Ovary (tissue), 9 donors: ENCODE data around the gene PTPRN2. TPM values are rescaled to one million over a fixed set of nuclear protein-coding genes. Genes with fewer than 3 reads are reported as not detected.

Experiments
- DNase-seq, 5 donors: peaks; one replicate each; pipeline ENCODE4 v3.0.0-alpha.2; 2019 to 2020
- H3K27ac ChIP-seq, 2 donors: fragments of 200-600 bp; one replicate each; pipeline versions ENCODE4 v1.5.1 to v1.8.0; 2019 to 2022
- H3K27me3 ChIP-seq: fragments of 200-600 bp; one replicate; pipeline ENCODE4 v1.8.0; 2022
- H3K36me3 ChIP-seq: fragments of 200-600 bp; sonication (generic); one replicate; pipeline ENCODE4 v1.5.1; 2019
- H3K4me1 ChIP-seq: one replicate; pipeline ENCODE4 v1.8.1; 2013; ENCODE audit warnings: mild to moderate bottlenecking, moderate library complexity; ENCODE audit not compliant: insufficient read depth
- H3K4me3 ChIP-seq: fragments of 200-600 bp; sonication (generic); one replicate; pipeline ENCODE4 v1.5.1; 2017
- H3K9me3 ChIP-seq, 2 donors: fragments of 200-600 bp in 1 of 2; sonication (generic) in 1 of 2; one replicate each; pipeline versions ENCODE4 v1.5.1 to v1.8.1; 2013 to 2019; ENCODE audit warnings: mild to moderate bottlenecking in 1 of 2, moderate library complexity in 1 of 2
- CTCF ChIP-seq, 3 donors: fragments of 450-650 bp in 2 of 3; fragments of 200-600 bp in 1 of 3; IDR thresholded peaks; one replicate each; pipeline versions ENCODE4 v1.5.1 to v1.8.0; 2016 to 2022; ENCODE audit warnings: antibody characterized with exemption in 3 of 3, mild to moderate bottlenecking in 1 of 3
- EP300 ChIP-seq: sonication (generic); formaldehyde crosslinking; IDR thresholded peaks from one replicate; pipeline ENCODE4 v1.6.1; 2017; ENCODE audit warnings: antibody characterized with exemption
- POLR2A ChIP-seq: fragments of 450-650 bp; IDR thresholded peaks from one replicate; pipeline ENCODE4 v1.6.1; 2017; ENCODE audit warnings: antibody characterized with exemption, mild to moderate bottlenecking, moderate library complexity
- WGBS, 3 donors: extraction: QIAGEN DNeasy Blood & Tissue Kit in 1 of 3; methylation state at CpG; one replicate each; pipeline versions ENCODE4 v1.1.5 to v1.1.7; 2013 to 2017; 5-methylcytosine and 5-hydroxymethylcytosine counted together
- intact Hi-C, 4 donors: fragments of 100-400 bp; cut with DNase I; formaldehyde crosslinking; loops; one replicate each; pipeline versions ENCODE4 v1.11.0 to v1.15.1; 2022 to 2023
- polyA plus RNA-seq, 2 donors: library from polyadenylated mRNA; stranded (reverse); fragments of 200-250 nt in 1 of 2; fragments of 350-450 nt in 1 of 2; fragmentation: Illumina TruSeq in 1 of 2; extraction: RNeasy Lipid Tissue Mini Kit (QIAGEN cat#74804) in 1 of 2; gene quantifications; one replicate each; pipeline ENCODE4 v1.2.3, GENCODE V29; 2013 to 2014
- total RNA-seq, 7 donors: library from RNA; depleted of rRNA in 2 of 7; stranded (reverse); fragments of >200 nt in 2 of 7; fragmentation: NEBNext Ultra II Directional in 3 of 7; extraction: Animal tissue kit (Norgen Biotek cat#: 25700) in 3 of 7; gene quantifications; one replicate each; pipeline versions ENCODE4 v1.1.0 to v1.2.4, GENCODE V29; 2016 to 2023
- donor health status: DM: no; HTN: no; CAD: no; lungs with moderate emphysema.
- donor health status: DM: no; HTN: no; CAD: no.
- donor health status: Bipolar disorder and iron deficiency.
- donor health status: DM: yes; HTN: yes; CAD: no.
- donor health status: DM: no; HTN: no; CAD: no.
- donor health status: DM: yes; HTN: yes; CAD: no.

The PTPRN2 gene
- total and polyA plus RNA-seq, 9 donors = 3.5 to 11.1 (median 5.9) TPM

GRCh38 chr7:157709531-157710251 is 877.9 kb downstream of the PTPRN2 start:
- peak in 1 of 5 donors; percentile 3 for DNase-seq
- no peaks in the 10 kb centered on the region for H3K4me1 ChIP-seq
- H3K4me3 ChIP-seq = no peak overlapping the region
- no peaks in the 10 kb centered on the region for H3K36me3 ChIP-seq
- WGBS, 3 donors = 84 to 87% (median 86%) methylated on average over 26 of the region's 26 CpGs
- no peaks in the 10 kb centered on the region for H3K27me3 ChIP-seq
- intact Hi-C loops = no loop called here
- no peak overlapping the region for H3K27ac ChIP-seq
- no peak for TF ChIP-seq POLR2A
- no peak for TF ChIP-seq CTCF (IDR thresholded peaks at IDR 0.05)
- TF ChIP-seq EP300 = no peak
- no peaks in the 10 kb centered on the region for H3K9me3 ChIP-seq

GRCh38 chr7:157708919-157709295 is 878.7 kb downstream of the PTPRN2 start:
- TF ChIP-seq POLR2A (no peak), CTCF (IDR thresholded peaks at IDR 0.05) (no peak), EP300 (no peak)
- no peaks in the 10 kb centered on the region for H3K9me3 ChIP-seq
- DNase-seq = peak in 1 of 5 donors; percentile 1
- intact Hi-C loops = no loop called here
- H3K36me3 ChIP-seq = no peaks in the 10 kb centered on the region
- H3K27ac ChIP-seq = no peak overlapping the region
- H3K4me1 ChIP-seq = no peaks in the 10 kb centered on the region
- 72 to 77% (median 77%) methylated on average over 9 of the region's 9 CpGs for WGBS, 3 donors
- H3K27me3 ChIP-seq = no peaks in the 10 kb centered on the region
- H3K4me3 ChIP-seq = no peak overlapping the region

- intact Hi-C loops = no loop called here
- 65 to 71% (median 70%) methylated on average over 23 of the region's 23 CpGs for WGBS, 3 donors
- no peak overlapping the region for H3K4me3 ChIP-seq
Measured at GRCh38 chr7:157707983-157708918, 879.4 kb downstream of the PTPRN2 start.

More at GRCh38 chr7:157707983-157708918, 879.4 kb downstream of the PTPRN2 start:
- H3K36me3 ChIP-seq = no peaks in the 10 kb centered on the region
- peak in 1 of 5 donors; percentile 1 for DNase-seq
- no peaks in the 10 kb centered on the region for H3K4me1 ChIP-seq
- TF ChIP-seq POLR2A (no peak), CTCF (IDR thresholded peaks at IDR 0.05) (no peak), EP300 (no peak)
- H3K27me3 ChIP-seq = no peaks in the 10 kb centered on the region
- no peaks in the 10 kb centered on the region for H3K9me3 ChIP-seq
- H3K27ac ChIP-seq = no peak overlapping the region
